HPDE6-E6E7 (cell line): ENCODE results near the gene CCDC88B.

ENCODE experiments used
- DNase-seq: peaks from one replicate; pipeline ENCODE4 v3.0.0; 2011; ENCODE audit warnings: missing footprints; ENCODE audit errors: extremely low spot score

CCDC88B gene

DNA sequence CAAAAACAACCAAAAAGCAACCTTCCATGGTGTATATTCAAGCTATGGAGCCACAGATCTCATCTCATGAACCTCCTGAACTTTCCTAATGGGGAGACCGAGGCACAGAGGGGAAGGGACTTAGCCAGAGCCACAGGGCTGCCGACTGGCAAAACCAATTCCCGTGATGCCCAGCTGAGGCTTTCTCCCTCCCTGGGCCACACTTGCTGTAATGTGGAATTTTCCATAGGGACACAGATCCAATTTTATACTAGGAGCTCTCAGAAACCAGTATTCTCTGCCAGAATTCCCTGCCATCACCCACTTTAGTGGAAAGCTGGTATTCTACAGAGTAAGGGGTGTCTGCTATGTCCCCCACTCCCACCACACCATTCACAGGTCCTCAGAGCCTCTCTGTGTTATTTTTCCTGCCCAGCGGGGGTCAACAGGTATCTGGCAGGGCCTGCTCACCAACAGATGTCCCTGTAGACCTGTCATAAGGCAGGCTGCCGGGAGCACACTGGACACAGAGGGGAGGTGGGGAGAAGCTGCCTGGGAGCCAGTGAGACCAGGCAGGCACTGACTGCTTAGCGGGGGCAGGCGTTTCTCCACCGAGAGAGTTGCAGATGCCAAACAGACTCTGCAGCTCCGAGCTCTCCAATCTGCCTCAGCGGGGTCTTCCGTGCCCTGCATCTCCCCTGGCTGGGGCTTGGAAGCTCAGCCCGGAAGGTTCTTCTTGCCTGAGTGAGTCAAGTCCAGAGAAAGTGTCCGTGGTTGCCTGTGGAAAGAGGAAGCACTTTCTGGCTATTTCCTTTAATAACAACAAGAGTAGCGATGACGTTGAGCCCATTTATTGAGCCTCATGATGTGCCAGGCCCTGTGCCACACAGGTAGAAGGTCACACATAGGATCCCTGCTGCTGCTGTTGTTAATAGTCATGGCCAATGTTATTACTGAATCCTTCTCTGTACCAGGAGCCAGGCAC is 45.3 kb downstream of the CCDC88B start:
- no peak for DNase-seq

DNA sequence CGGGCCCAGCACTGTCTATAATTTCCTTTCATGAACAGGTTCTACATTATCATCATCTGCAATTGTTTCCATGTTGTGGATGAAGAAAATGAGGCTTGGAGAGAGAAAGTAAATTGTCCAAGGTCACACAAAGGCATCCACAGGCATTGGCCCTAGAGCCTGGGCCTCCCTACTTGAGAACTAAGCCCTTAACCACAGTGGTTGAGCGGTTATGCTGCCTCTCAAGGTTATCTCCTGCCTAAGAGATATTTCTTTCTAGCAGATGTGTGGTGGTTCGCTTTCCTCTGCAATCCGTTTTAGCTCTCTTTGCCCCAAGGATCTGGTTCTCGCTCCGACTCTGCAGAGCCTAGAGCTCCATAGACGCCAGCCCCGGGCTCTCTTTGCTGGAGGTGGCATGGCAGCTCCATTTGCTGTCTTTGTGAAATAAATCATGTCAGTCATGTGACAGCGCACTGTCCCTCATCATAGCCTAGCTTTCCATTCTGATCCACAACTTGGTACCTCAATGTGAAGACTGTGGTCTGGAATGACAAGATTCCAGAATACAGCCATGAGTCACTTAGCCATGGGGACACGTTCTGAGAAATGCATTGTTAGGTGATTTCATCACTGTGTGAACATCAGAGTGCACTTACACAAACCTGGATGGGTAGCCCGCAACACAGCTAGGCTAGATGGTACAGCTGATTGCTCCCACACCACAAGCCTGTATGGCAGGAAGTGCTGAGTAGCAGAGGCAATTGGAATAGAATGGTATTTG is 46.1 kb downstream of the CCDC88B start:
- DNase-seq = no peak

DNA sequence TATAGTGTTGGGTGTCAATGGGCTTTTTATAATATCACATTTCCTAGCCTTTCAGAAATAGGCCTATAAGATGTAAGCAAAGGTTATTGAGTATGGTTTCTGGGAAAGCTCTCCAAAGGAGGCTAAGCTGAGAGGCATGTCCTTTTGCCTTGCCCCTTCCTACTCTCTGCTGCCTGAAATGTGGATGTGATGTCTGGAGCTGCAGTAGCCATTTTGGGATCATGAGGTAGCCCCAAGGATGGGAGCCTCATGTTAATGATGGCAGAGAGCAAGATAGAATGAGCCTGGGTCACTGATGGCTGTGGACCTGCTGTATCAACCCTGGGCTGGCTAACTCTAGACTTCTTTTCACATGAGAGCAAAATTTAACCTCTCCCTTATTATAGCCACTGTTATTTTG is 47.9 kb downstream of the CCDC88B start:
- DNase-seq = no peak

DNA sequence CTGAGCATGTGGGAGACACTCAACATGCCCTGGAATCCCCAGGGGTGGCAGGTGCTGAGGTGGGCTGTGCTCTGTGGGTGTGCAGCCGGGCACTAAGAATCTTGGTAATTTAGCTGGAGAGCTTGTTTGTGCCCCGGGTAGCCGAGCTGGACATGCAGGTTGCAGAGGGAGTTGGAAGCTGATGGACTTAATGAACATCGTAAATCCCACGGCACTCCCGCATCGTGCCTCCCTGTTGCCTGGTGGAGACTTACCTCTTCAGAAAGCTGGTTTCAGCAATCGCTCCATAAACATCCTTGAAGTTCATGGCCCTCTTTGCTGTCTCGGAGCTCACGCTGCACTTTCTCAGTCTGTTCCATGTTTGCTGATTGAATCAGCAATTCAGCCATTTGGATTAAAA is 48.9 kb downstream of the CCDC88B start:
- no peak for DNase-seq

DNA sequence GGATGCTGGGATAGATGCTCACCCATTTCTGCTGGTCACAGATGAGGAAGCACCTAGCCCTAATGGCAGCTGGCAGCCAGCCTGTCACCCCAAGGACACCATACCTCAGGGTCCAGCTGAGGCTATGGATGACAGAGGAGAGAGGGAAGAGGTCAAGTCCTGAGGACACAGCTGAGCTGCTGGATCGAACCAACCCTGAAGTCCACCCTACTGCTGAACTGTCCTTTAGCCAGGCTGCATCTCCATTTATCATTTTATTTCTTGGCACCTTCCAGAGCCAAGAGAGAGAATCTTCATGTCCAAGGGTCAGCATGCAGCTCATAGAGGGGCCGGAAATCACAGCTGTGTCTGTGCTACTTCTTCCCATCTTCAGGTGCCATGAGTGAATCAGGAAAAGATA is 49.8 kb downstream of the CCDC88B start:
- DNase-seq = no peak

DNA sequence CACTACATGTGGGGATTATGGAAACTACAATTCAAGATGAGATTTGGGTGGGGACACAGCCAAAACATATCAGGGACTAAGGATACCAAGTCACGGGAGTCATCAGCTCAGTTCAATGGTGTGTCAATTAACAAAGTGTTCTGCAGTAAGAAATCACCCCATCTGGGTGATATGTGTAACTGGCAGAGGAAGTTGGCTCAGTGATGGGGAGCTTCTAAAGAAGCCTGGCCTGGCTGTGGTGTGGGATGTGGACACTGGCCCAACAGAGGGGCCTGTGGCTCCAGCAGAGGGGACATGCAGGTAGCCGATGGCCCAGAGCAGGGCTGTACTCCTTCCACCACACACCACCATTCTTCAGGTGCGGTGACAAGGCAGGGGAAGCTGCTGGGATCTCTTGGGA is 50.6 kb downstream of the CCDC88B start:
- no peak for DNase-seq

DNA sequence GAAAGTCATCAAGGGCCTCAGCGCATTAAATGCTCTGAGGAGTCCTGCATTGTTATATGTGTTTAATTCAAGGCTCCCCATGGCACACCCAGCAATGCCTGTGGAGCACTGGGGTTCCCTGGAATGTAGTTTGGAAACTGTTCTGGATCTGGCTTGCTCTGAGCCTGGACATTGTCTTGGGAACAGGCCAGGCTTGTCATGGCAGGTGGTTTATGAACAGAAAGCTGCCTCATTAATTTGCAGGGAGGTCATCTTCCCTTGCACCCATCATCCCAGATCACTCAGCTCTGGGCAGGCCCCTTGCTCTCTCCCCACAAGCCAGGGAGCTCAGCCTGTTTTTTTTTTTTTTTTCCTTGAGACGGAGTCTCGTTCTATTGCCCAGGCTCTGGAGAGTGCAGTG is 51.8 kb downstream of the CCDC88B start:
- no peak for DNase-seq

DNA sequence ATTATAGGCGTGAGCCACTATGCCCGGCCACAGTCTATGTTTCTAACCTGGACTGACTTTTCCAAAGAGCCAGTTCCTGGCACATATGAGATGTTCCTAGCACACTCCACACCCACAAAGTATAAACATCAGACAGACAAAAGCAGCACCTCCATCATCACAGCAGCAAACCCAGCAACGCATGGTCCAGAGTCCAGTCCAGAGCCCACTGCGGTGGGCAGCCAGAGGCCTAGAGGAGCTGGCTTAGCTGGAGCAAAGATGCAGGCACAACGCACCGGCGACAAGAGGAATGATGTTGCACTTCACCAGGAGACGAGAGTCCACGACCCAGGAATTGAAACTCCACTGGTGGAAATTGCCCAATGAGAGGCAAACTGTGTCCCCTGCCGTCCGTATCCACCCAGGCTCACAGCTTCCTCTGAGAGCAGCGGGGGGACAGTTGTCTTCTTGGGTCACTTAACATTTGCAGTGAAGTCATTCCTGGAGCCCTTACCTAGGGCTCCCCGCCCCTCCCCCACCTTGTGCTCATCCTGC is 55.6 kb downstream of the CCDC88B start:
- no peak for DNase-seq

DNA sequence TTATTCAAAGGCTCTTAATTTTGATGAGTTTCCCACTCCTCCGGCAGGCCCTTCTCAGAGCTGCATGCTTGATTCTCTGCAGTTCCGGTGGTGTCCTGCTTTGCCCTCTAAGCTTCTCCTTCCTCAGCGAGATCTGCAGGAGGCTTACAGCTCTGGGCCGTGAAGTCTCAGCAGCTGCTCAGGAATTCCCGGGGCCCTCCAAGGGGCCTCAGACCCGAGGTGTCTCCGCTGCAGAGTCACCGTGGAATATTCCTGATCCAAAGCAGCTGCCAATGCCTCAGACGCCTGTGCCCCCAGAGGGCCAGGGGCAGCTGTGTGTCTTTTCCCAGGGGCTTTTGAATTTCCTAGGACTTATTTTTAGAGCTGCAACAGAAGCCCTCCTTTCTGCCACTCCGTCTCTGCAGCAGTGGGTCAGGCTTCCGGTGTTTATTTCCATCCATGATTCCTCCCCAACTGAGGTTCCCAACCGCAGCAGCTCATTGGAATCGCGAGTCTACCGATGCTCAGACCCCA is 56.1 kb downstream of the CCDC88B start:
- DNase-seq = no peak

DNA sequence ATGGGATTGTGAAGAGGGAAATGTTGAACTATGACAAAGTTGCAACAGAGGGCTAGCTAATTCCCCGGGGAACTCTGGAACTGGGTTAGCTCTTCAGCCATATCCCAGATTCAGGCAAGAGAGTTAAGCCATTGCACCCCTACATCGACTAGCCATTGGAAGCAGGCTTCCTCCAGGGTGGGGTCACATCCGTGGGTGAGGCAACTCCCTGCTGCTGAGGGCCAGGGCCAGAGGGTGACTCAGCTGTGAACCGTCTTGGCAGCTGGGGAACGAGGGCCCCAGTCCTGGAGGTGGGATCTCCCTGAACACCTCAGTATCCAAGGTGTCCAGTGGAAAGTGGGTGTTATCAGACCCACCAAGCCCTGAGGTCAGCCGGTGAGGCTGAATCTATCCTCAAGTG is 60.1 kb downstream of the CCDC88B start:
- peak; percentile 49 for DNase-seq

DNA sequence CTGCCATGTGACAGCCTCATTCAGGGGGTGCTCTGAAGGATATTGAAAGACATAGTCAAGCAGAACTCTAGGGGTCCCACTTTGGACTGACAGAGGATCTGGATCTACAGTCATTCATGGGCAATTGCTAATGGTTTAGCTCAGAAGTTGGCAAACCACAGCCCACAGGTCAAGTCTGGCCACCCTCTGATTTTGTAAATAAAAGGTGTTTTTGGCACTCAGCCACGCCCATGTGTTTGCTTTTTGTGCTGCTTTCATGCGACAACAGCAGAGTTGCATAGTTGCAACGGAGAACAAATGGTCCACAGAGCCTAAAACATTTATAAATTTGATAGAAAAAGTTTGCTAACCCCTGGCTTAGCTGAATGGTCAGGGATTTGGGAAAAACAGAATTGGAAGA is 60.7 kb downstream of the CCDC88B start:
- no peak for DNase-seq

DNA sequence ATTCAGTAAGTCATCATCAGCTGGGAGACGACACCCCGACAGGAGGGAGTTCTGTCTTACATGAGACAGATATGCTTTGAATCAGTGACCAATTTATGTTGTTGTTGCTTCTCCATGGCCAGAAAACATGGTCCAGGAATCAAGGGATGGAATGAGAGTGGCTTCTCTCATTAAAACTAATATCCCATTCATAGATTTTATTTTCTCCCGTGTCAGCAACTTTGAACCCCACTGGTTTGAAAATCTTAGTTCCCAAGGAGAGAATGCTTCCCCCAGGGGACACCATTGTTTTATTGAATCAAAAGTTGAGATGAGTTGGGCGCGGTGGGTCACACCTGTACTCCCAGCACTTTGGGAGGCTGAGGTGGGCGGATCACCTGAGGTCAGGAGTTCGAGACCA is 61.8 kb downstream of the CCDC88B start:
- no peak for DNase-seq

DNA sequence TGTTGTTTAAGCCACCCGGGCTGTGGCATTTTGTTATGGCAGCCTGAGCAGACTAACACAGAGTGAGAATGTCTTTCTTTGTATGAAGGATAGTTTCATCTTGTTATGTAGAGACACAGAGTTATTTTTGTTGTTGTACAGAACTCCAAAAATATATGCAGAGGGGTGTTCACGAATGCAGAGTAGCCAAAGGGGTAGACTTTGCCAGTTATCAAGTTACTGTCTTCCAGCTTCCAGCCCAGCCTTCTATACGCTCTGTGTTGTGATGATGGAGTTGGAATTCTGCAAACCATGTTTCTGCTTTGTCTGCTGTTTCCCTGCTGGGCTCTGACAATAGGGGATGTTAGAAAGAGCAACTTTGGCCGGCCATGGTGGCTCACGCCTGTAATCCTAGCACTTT is 63.1 kb downstream of the CCDC88B start:
- DNase-seq = no peak

DNA sequence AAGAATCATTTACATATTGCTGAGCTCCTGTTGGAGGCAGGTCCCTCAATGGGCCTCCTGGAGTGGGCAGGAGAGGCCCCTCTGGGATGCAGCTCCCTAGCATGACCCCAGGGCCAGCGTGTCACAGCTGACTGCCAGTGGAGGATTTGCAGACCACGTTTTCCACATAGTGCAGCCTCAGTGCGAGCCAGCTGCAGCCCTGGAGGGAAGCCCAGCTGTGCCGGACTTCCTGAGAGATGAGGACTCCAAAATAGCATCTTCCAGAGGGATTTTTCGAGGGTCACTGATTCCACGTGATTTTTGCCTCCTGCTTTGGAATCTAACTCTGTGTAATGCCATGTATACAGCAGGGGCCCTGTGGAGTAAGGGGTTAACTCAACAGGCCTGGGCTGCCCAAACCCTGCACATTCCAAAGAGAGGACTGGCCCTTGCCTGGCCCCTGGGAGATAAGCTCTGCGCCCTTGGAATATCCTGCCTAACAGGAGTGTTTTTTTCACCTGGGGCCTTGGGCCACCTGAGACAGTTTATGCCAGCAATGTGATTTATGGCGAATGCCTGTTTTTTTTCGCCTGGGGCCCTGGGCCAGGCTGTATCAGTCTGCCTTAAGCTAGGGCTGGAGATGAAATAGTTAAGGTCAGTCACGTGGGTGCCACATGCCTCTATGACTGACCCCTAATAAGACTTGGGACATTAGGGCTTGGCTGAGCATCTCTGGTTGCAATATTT is 66.4 kb downstream of the CCDC88B start:
- no peak for DNase-seq
